ENCODE results near the gene LMTK3.

Gene LMTK3

DNA sequence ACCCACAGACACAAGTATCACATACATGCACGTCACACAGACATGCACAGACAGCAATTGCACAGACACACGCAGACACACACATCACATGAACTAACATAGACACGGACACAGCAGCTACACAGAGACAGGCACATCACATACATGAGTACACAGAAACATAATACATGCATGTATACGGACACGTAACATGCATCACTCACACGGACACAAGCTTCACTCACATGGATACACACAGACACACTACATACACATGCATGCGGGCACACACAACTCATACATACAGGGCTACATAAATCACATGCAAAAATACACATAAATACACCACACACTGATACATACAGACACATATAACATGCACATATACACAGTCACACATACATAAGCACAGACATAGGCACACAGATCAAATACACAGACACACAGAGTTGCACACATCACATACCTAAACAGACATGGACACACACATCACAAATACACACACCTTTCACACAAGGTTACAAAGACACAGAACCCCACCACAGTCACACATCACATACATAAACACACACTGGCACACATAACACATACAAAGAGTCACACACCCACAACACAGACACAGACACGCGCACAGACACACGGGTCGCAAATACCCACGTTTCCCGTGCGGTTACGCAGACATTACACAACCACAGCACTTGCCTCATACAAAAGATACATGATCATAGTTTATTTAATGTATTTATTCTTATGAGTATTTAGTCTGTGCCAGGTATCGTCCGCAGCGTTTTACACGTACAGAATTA lies 1.1 kb upstream of the LMTK3 start:
- Histone ChIP-seq H3K36me3 (ENCODE audit: insufficient read depth, low read length) (no peaks in the 10 kb centered on the region), H3K4me1 (ENCODE audit: insufficient read depth, low read length) (peaks cover 28% of the 10 kb centered on the region), H3K4me2 (ENCODE audit: insufficient read depth, low read length) (peak overlapping the region; percentile 96), H3K27ac (ENCODE audit: low read length) (no peak overlapping the region), H3K79me2 (ENCODE audit: insufficient read depth, low read length) (no peaks in the 10 kb centered on the region), H3K4me3 (ENCODE audit: low read depth in 1 of 2, low read length in 2 of 2) (peak overlapping the region in 1 of 2 experiments; percentile 81; a peak in 3 of 4 replicates), H3K27me3 (ENCODE audit: insufficient read depth, low read length, poor library complexity) (no peaks in the 10 kb centered on the region), H2AFZ (ENCODE audit: low read depth, low read length) (peak overlapping the region; percentile 98; the same call in 1 of the 2 replicates), H3K9ac (ENCODE audit: low read depth, low read length) (peak overlapping the region; percentile 71; the same call in 1 of the 2 replicates), H4K20me1 (ENCODE audit: insufficient read depth, low read length) (no peaks in the 10 kb centered on the region), H3K9me3 (ENCODE audit: insufficient read depth, low read length, severe bottlenecking) (no peaks in the 10 kb centered on the region)
- DNase-seq = no peak
- no peak for ATAC-seq (ENCODE audit: insufficient read depth, low read depth)
- no peak for TF ChIP-seq EZH2 (IDR thresholded peaks at IDR 0.05; ENCODE audit: borderline replicate concordance, low read depth, low read length, severe bottlenecking)
- TF ChIP-seq, protein P1, sequence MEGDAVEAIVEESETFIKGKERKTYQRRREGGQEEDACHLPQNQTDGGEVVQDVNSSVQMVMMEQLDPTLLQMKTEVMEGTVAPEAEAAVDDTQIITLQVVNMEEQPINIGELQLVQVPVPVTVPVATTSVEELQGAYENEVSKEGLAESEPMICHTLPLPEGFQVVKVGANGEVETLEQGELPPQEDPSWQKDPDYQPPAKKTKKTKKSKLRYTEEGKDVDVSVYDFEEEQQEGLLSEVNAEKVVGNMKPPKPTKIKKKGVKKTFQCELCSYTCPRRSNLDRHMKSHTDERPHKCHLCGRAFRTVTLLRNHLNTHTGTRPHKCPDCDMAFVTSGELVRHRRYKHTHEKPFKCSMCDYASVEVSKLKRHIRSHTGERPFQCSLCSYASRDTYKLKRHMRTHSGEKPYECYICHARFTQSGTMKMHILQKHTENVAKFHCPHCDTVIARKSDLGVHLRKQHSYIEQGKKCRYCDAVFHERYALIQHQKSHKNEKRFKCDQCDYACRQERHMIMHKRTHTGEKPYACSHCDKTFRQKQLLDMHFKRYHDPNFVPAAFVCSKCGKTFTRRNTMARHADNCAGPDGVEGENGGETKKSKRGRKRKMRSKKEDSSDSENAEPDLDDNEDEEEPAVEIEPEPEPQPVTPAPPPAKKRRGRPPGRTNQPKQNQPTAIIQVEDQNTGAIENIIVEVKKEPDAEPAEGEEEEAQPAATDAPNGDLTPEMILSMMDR (IDR thresholded peaks at IDR 0.05; ENCODE audit: borderline replicate concordance, extremely low read depth, low read length, poor library complexity, severe bottlenecking) = no peak

- H3K4me2 ChIP-seq (ENCODE audit: insufficient read depth, low read length) = no peak overlapping the region
- no peak for ATAC-seq (ENCODE audit: insufficient read depth, low read depth)
- DNase-seq = no peak
Observed at GRCh38 chr19:48511321-48511731, 309 bp downstream of the LMTK3 start.

GRCh38 chr19:48510421-48511268 lies 990 bp downstream of the LMTK3 start:
- H4K20me1 ChIP-seq (ENCODE audit: insufficient read depth, low read length) = no peaks in the 10 kb centered on the region
- no peaks in the 10 kb centered on the region for H3K79me2 ChIP-seq (ENCODE audit: insufficient read depth, low read length)
- TF ChIP-seq, protein P1 (IDR thresholded peaks at IDR 0.05; ENCODE audit: borderline replicate concordance, extremely low read depth, low read length, poor library complexity, severe bottlenecking) = no peak
- TF ChIP-seq EZH2 (IDR thresholded peaks at IDR 0.05; ENCODE audit: borderline replicate concordance, low read depth, low read length, severe bottlenecking) = no peak
- H3K4me3 ChIP-seq (ENCODE audit: low read depth in 1 of 2, low read length in 2 of 2) = no peak overlapping the region
- DNase-seq = peak; percentile 73
- H3K9ac ChIP-seq (ENCODE audit: low read depth, low read length) = no peak overlapping the region
- H3K4me2 ChIP-seq (ENCODE audit: insufficient read depth, low read length) = 0 out of 2 replicates have a peak overlapping the region, but pooled peaks have one; percentile 24
- no peaks in the 10 kb centered on the region for H3K27me3 ChIP-seq (ENCODE audit: insufficient read depth, low read length, poor library complexity)
- no peak overlapping the region for H3K27ac ChIP-seq (ENCODE audit: low read length)
- H3K4me1 ChIP-seq (ENCODE audit: insufficient read depth, low read length) = peaks cover 28% of the 10 kb centered on the region
- no peaks in the 10 kb centered on the region for H3K9me3 ChIP-seq (ENCODE audit: insufficient read depth, low read length, severe bottlenecking)
- no peak overlapping the region for H2AFZ ChIP-seq (ENCODE audit: low read depth, low read length)
- no peaks in the 10 kb centered on the region for H3K36me3 ChIP-seq (ENCODE audit: insufficient read depth, low read length)
- ATAC-seq (ENCODE audit: insufficient read depth, low read depth) = peak; percentile 46

More at GRCh38 chr19:48511321-48511731, 309 bp downstream of the LMTK3 start:
- H3K4me1 ChIP-seq (ENCODE audit: insufficient read depth, low read length) = peaks cover 28% of the 10 kb centered on the region
- no peaks in the 10 kb centered on the region for H3K36me3 ChIP-seq (ENCODE audit: insufficient read depth, low read length)
- H3K9me3 ChIP-seq (ENCODE audit: insufficient read depth, low read length, severe bottlenecking) = no peaks in the 10 kb centered on the region
- no peak overlapping the region for H3K27ac ChIP-seq (ENCODE audit: low read length)
- no peaks in the 10 kb centered on the region for H3K79me2 ChIP-seq (ENCODE audit: insufficient read depth, low read length)
- no peak overlapping the region for H3K4me3 ChIP-seq (ENCODE audit: low read depth in 1 of 2, low read length in 2 of 2)
- H3K27me3 ChIP-seq (ENCODE audit: insufficient read depth, low read length, poor library complexity) = no peaks in the 10 kb centered on the region
- no peak overlapping the region for H3K9ac ChIP-seq (ENCODE audit: low read depth, low read length)
- H4K20me1 ChIP-seq (ENCODE audit: insufficient read depth, low read length) = no peaks in the 10 kb centered on the region
- H2AFZ ChIP-seq (ENCODE audit: low read depth, low read length) = no peak overlapping the region
- no peak for TF ChIP-seq EZH2 (IDR thresholded peaks at IDR 0.05; ENCODE audit: borderline replicate concordance, low read depth, low read length, severe bottlenecking)
- TF ChIP-seq, protein P1 (IDR thresholded peaks at IDR 0.05; ENCODE audit: borderline replicate concordance, extremely low read depth, low read length, poor library complexity, severe bottlenecking) = no peak

Data from DND-41 (cell line).